ENCODE results near the gene P2RY8. TPM values are rescaled to one million over a fixed set of nuclear protein-coding genes. Genes with fewer than 3 reads are reported as not detected.
"Not testable (repeated sequence)": the region's sequence is repeated elsewhere in the genome, so short reads cannot be mapped to it uniquely, and the experiment has no call there.

The P2RY8 gene
- total and polyA plus RNA-seq, 10 of the 15 experiments (the other 5 are each of a cell fraction or from before 2014, with no cell fraction given): 2.0 to 64.4 (median 36.5) TPM

DNA sequence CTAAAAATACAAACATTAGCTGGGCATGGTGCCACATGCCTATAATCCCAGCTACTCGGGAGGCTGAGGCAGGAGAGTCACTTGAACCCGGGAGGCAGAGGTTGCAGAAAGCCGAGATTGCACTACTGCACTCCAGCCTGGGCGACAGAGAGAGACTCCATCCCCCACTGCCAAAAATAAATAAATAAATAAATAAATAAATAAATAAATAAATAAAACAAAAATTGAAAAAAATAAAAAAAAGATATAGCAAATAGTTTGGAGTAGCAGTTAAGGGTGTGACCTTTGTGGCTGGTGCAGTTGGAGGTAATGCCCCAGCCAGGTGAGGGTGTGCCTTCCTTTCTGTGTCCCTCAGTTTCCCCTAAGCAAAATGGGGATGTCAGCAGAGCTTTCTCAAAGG, 14.1 kb downstream of the P2RY8 start:
- RAD21 ChIA-PET (ENCODE audit: unreplicated experiment); H2AFZ ChIP-seq (ENCODE audit: control insufficient read depth, low read depth, low read length); CTCF ChIA-PET; H3K27me3 ChIP-seq (replicated peaks in 1 of 2; ENCODE audit: control insufficient read depth in 2 of 2, insufficient read depth in 2 of 2, low read length in 1 of 2); DNase-seq (ENCODE audit: low read depth, low spot score); H3K36me3 ChIP-seq (ENCODE audit: control insufficient read depth in 2 of 2, insufficient read depth in 2 of 2, low read length in 1 of 2); BruUV-seq (replicated peaks); POLR2A ChIA-PET; SMC1A ChIA-PET (ENCODE audit: uncharacterized antibody, unreplicated experiment); in situ Hi-C loops (cut with MboI); H4K20me1 ChIP-seq (ENCODE audit: control insufficient read depth, insufficient read depth); ATAC-seq; FAIRE-seq: not testable (repeated sequence)
- peak overlapping the region; percentile 81 for H3K4me2 ChIP-seq (ENCODE audit: control insufficient read depth, insufficient read depth)
- H3K4me3 ChIP-seq: peak overlapping the region; percentile 47; the same call in 1 of the 2 replicates
- peak overlapping the region; percentile 84 for H3K27ac ChIP-seq (ENCODE audit: control insufficient read depth, insufficient read depth)
- H3K9me3 ChIP-seq (replicated peaks; ENCODE audit: control insufficient read depth, insufficient read depth, low read length): peaks cover 11% of the 10 kb centered on the region
- 80% methylated on average over 4 of the region's 4 CpGs for WGBS (ENCODE audit: insufficient coverage, insufficient replicate concordance, low lambda C conversion rate, missing lambda C conversion rate)
- intact Hi-C loops (cut with micrococcal nuclease; ENCODE audit: unreplicated experiment): loop anchor here (5.0 kb wide), 1 partner anchor 41 kb away; no protein-coding TSS in a partner anchor
- H3K4me1 ChIP-seq (ENCODE audit: control insufficient read depth, insufficient read depth, low read length): peaks cover 39% of the 10 kb centered on the region
- H3K79me2 ChIP-seq (ENCODE audit: control insufficient read depth, insufficient read depth, low read length): peaks cover 56% of the 10 kb centered on the region
- peak overlapping the region; percentile 58; the same call in 1 of the 2 replicates for H3K9ac ChIP-seq (ENCODE audit: control insufficient read depth, insufficient read depth, low read length)
- 0 out of 2 replicates have a peak, but pooled peaks have one; percentile 12 for TF ChIP-seq KDM1A (IDR thresholded peaks at IDR 0.05; ENCODE audit: borderline replicate concordance)

DNA sequence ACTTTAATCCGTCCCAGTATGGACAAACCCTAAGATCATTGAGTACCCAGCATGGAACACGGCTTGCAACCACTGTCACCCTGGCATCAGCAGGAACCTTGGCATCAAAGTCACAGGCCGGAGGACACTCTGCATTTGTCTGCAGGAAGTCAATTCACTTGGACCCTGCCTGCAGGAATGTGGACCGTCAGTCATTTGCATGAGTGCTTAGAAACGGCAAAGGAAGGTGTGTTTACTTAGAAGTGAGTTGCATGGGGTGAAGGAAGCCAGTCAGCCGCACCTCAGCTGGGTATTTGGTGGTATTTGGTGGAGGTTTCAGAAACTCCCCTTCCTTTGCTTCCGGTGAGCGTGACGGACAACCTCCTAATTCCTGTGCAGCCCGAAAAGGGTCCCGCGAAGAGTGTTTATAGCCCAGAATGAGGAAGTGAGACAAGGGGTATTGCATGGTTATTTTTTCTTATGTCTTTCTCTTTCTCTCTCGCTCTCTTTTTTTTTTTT, 15.5 kb downstream of the P2RY8 start:
- under 1% methylated on average over 13 of the region's 13 CpGs for WGBS (ENCODE audit: insufficient coverage, insufficient replicate concordance, low lambda C conversion rate, missing lambda C conversion rate)
- peak; percentile 92 for ATAC-seq
- intact Hi-C loops (cut with micrococcal nuclease; ENCODE audit: unreplicated experiment) (loop anchor here (1.0 to 5.0 kb wide), 4 partner anchors 13 to 39 kb away; no protein-coding TSS in a partner anchor), in situ Hi-C loops (cut with MboI) (no loop called here)
- SMC1A ChIA-PET (ENCODE audit: uncharacterized antibody, unreplicated experiment): no interaction called here
- POLR2A ChIA-PET: no interaction called here
- H3K4me1 ChIP-seq (ENCODE audit: control insufficient read depth, insufficient read depth, low read length): peaks cover 44% of the 10 kb centered on the region
- no peak overlapping the region for H2AFZ ChIP-seq (ENCODE audit: control insufficient read depth, low read depth, low read length)
- TSS peak; percentile 43 for BruUV-seq (replicated peaks)
- H3K4me2 ChIP-seq (ENCODE audit: control insufficient read depth, insufficient read depth): peak overlapping the region; percentile 99
- H4K20me1 ChIP-seq (ENCODE audit: control insufficient read depth, insufficient read depth): no peaks in the 10 kb centered on the region
- peaks cover 50% of the 10 kb centered on the region for H3K79me2 ChIP-seq (ENCODE audit: control insufficient read depth, insufficient read depth, low read length)
- peaks cover 4% of the 10 kb centered on the region in 2 experiments; a peak in 2 of 4 replicates for H3K36me3 ChIP-seq (ENCODE audit: control insufficient read depth in 2 of 2, insufficient read depth in 2 of 2, low read length in 1 of 2)
- peak overlapping the region; percentile 91 for H3K27ac ChIP-seq (ENCODE audit: control insufficient read depth, insufficient read depth)
- DNase-seq (ENCODE audit: low read depth, low spot score): peak; percentile 99
- H3K9ac ChIP-seq (ENCODE audit: control insufficient read depth, insufficient read depth, low read length): no peak overlapping the region
- H3K27me3 ChIP-seq (replicated peaks in 1 of 2; ENCODE audit: control insufficient read depth in 2 of 2, insufficient read depth in 2 of 2, low read length in 1 of 2): no peaks in the 10 kb centered on the region
- peak overlapping the region; percentile 50; the same call in 1 of the 2 replicates for H3K4me3 ChIP-seq
- peak; percentile 96 for FAIRE-seq
- CTCF ChIA-PET: no interaction called here
- RAD21 ChIA-PET (ENCODE audit: unreplicated experiment): no interaction called here
- peaks cover 11% of the 10 kb centered on the region for H3K9me3 ChIP-seq (replicated peaks; ENCODE audit: control insufficient read depth, insufficient read depth, low read length)
- TF ChIP-seq, protein P1, sequence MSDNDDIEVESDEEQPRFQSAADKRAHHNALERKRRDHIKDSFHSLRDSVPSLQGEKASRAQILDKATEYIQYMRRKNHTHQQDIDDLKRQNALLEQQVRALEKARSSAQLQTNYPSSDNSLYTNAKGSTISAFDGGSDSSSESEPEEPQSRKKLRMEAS (IDR thresholded peaks at IDR 0.05; ENCODE audit: low read depth, low read length): no peak
- TF ChIP-seq BCL11A (IDR thresholded peaks at IDR 0.05; ENCODE audit: low read depth, low read length) (peak; percentile 97), MXI1 (IDR thresholded peaks at IDR 0.05; ENCODE audit: low read depth, low read length) (peak; percentile 77), CBFB (IDR thresholded peaks at IDR 0.05; ENCODE audit: low read depth) (peak; percentile 78; the same call in 1 of the 2 replicates), ZSCAN29 (IDR thresholded peaks at IDR 0.05) (no peak), PAX5 (IDR thresholded peaks at IDR 0.05; ENCODE audit: borderline replicate concordance, low read depth, low read length) (peak; percentile 96), IKZF1 (conservative IDR thresholded peaks at IDR 0.05) (peak; percentile 89), YBX1 (IDR thresholded peaks at IDR 0.05) (no peak), WRNIP1 (IDR thresholded peaks at IDR 0.05; ENCODE audit: borderline replicate concordance, low read depth, low read length) (no peak), NBN (IDR thresholded peaks at IDR 0.05) (peak; percentile 98), ETV6 (conservative IDR thresholded peaks at IDR 0.05 in 1 of 2, IDR thresholded peaks at IDR 0.05 in 1 of 2; ENCODE audit: borderline replicate concordance in 1 of 2, low read depth in 1 of 2) (peak in 1 of 2 experiments; percentile 93; a peak in 2 of 4 replicates), SRF (IDR thresholded peaks at IDR 0.05; ENCODE audit: low read depth in 2 of 2, low read length in 2 of 2) (peak in 1 of 2 experiments; percentile 84; a peak in 2 of 4 replicates), ZNF384 (IDR thresholded peaks at IDR 0.05; ENCODE audit: borderline replicate concordance, low read depth, low read length) (peak; percentile 92)
- TF ChIP-seq, protein P2, sequence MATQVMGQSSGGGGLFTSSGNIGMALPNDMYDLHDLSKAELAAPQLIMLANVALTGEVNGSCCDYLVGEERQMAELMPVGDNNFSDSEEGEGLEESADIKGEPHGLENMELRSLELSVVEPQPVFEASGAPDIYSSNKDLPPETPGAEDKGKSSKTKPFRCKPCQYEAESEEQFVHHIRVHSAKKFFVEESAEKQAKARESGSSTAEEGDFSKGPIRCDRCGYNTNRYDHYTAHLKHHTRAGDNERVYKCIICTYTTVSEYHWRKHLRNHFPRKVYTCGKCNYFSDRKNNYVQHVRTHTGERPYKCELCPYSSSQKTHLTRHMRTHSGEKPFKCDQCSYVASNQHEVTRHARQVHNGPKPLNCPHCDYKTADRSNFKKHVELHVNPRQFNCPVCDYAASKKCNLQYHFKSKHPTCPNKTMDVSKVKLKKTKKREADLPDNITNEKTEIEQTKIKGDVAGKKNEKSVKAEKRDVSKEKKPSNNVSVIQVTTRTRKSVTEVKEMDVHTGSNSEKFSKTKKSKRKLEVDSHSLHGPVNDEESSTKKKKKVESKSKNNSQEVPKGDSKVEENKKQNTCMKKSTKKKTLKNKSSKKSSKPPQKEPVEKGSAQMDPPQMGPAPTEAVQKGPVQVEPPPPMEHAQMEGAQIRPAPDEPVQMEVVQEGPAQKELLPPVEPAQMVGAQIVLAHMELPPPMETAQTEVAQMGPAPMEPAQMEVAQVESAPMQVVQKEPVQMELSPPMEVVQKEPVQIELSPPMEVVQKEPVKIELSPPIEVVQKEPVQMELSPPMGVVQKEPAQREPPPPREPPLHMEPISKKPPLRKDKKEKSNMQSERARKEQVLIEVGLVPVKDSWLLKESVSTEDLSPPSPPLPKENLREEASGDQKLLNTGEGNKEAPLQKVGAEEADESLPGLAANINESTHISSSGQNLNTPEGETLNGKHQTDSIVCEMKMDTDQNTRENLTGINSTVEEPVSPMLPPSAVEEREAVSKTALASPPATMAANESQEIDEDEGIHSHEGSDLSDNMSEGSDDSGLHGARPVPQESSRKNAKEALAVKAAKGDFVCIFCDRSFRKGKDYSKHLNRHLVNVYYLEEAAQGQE (IDR thresholded peaks at IDR 0.05; ENCODE audit: low read depth, low read length): peak; percentile 47; the same call in 1 of the 2 replicates
